Fibroblast of mammary gland (primary cell): ENCODE measurements around the gene LAMA2.

Experiments
- DNase-seq: peaks from one replicate; pipeline ENCODE4 v3.0.0-alpha.2; 2010; ENCODE audit warnings: low read depth
- H3K4me3 ChIP-seq: 2 replicates; pipeline ENCODE4 v1.5.1; 2011; ENCODE audit warnings: low read depth, mild to moderate bottlenecking, low read length, moderate library complexity; ENCODE audit not compliant: control insufficient read depth
- CTCF ChIP-seq: conservative IDR thresholded peaks from 2 replicates; pipeline ENCODE4 v1.5.1; 2011; ENCODE audit warnings: low read depth, low read length, inconsistent platforms; ENCODE audit not compliant: control insufficient read depth, insufficient read depth

LAMA2 gene

GRCh38 chr6:129519750-129520149 is 636.8 kb downstream of the LAMA2 start:
- no peak for DNase-seq
- TF ChIP-seq CTCF: no peak
- no peak overlapping the region for H3K4me3 ChIP-seq

GRCh38 chr6:129521946-129522345 is 639.0 kb downstream of the LAMA2 start:
- H3K4me3 ChIP-seq: no peak overlapping the region
- TF ChIP-seq CTCF: no peak
- DNase-seq: no peak

- DNase-seq: no peak
- H3K4me3 ChIP-seq: no peak overlapping the region
- TF ChIP-seq CTCF: no peak
These were observed 640.9 kb downstream of the LAMA2 start for GRCh38 chr6:129523816-129524215.

- H3K4me3 ChIP-seq: no peak overlapping the region
- no peak for TF ChIP-seq CTCF
- DNase-seq: peak; percentile 79
These were observed 642.1 kb downstream of the LAMA2 start for GRCh38 chr6:129525055-129525454.

- DNase-seq: no peak
- H3K4me3 ChIP-seq: no peak overlapping the region
- no peak for TF ChIP-seq CTCF
These were observed 652.0 kb downstream of the LAMA2 start for GRCh38 chr6:129534926-129535325.

GRCh38 chr6:129536271-129536670 is 653.3 kb downstream of the LAMA2 start:
- no peak for TF ChIP-seq CTCF
- H3K4me3 ChIP-seq: no peak overlapping the region
- DNase-seq: no peak

GRCh38 chr6:129539032-129539431 is 656.1 kb downstream of the LAMA2 start:
- DNase-seq: no peak
- no peak overlapping the region for H3K4me3 ChIP-seq
- no peak for TF ChIP-seq CTCF
